CD14-positive monocyte (primary cell): Measurements from ENCODE around the gene ALDH1A3. TPM values are rescaled to one million over a fixed set of nuclear protein-coding genes. Genes with fewer than 3 reads are reported as not detected.
A peak's percentile ranks its signal among the peaks of the same experiment; 100 is the strongest.

ENCODE experiments used
- DNase-seq, 3 donors: peaks; one replicate each; pipeline ENCODE4 v3.0.0-alpha.2; 2011 to 2022
- H2AFZ ChIP-seq: 2 replicates; pipeline ENCODE4 v1.6.0; 2012; ENCODE audit warnings: mild to moderate bottlenecking, low read depth, low read length, inconsistent platforms; ENCODE audit not compliant: insufficient read depth, poor library complexity, severe bottlenecking
- H3K27ac ChIP-seq, 2 donors: 1 replicate in 1 of 2; 2 replicates in 1 of 2; pipeline ENCODE4 v1.5.1; 2012 to 2013; ENCODE audit warnings: low read length in 2 of 2, control low read depth in 1 of 2, inconsistent platforms in 1 of 2, low read depth in 1 of 2, mild to moderate bottlenecking in 1 of 2
- H3K27me3 ChIP-seq, 2 donors: one replicate each; pipeline versions ENCODE4 v1.6.0 to v1.6.1; 2011 to 2013; ENCODE audit warnings: low read length in 2 of 2; ENCODE audit not compliant: control insufficient read depth in 2 of 2, insufficient read depth in 2 of 2
- H3K36me3 ChIP-seq, 2 donors: replicated peaks in 1 of 2; 1 replicate in 1 of 2; 2 replicates in 1 of 2; pipeline versions ENCODE4 v1.5.1 to v1.6.1; 2012 to 2013; ENCODE audit warnings: low read length in 2 of 2, control low read depth in 1 of 2, inconsistent platforms in 1 of 2, mild to moderate bottlenecking in 1 of 2; ENCODE audit not compliant: insufficient read depth in 2 of 2, control insufficient read depth in 1 of 2
- H3K4me1 ChIP-seq, 2 donors: 1 replicate in 1 of 2; 2 replicates in 1 of 2; pipeline versions ENCODE4 v1.5.1 to v1.6.1; 2012 to 2013; ENCODE audit warnings: low read length in 2 of 2, control low read depth in 1 of 2, inconsistent platforms in 1 of 2, mild to moderate bottlenecking in 1 of 2, moderate library complexity in 1 of 2; ENCODE audit not compliant: insufficient read depth in 2 of 2, control insufficient read depth in 1 of 2
- H3K4me2 ChIP-seq: replicated peaks from 2 replicates; pipeline ENCODE3; 2012; ENCODE audit warnings: low read length, moderate library complexity, mild to moderate bottlenecking; ENCODE audit not compliant: poor library complexity, severe bottlenecking; ENCODE audit errors: extremely low read depth
- H3K4me3 ChIP-seq, 3 experiments: fragments of 200-600 bp in 1 of 3; sonication (generic) in 1 of 3; replicated peaks in 1 of 3; 1 replicate in 2 of 3; 2 replicates in 1 of 3; pipeline ENCODE4 v1.5.1; 2011 to 2013; ENCODE audit warnings: low read length in 3 of 3, mild to moderate bottlenecking in 3 of 3, control low read depth in 2 of 3, low read depth in 2 of 3, inconsistent platforms in 1 of 3, moderate library complexity in 1 of 3
- H3K79me2 ChIP-seq: 2 replicates; pipeline ENCODE4 v1.6.0; 2012; ENCODE audit warnings: mild to moderate bottlenecking, control low read depth, inconsistent platforms, low read length, moderate library complexity; ENCODE audit not compliant: insufficient read depth
- H3K9ac ChIP-seq: 2 replicates; pipeline ENCODE4 v1.6.0; 2017; ENCODE audit warnings: low read length, mild to moderate bottlenecking; ENCODE audit not compliant: insufficient read depth, poor library complexity, severe bottlenecking
- H3K9me3 ChIP-seq, 2 donors: replicated peaks in 1 of 2; 1 replicate in 1 of 2; 2 replicates in 1 of 2; pipeline versions ENCODE4 v1.5.1 to v1.6.1; 2012 to 2013; ENCODE audit warnings: low read length in 2 of 2, control low read depth in 1 of 2; ENCODE audit not compliant: control insufficient read depth in 1 of 2, insufficient read depth in 1 of 2
- H4K20me1 ChIP-seq: 2 replicates; pipeline ENCODE4 v1.6.0; 2012; ENCODE audit warnings: mild to moderate bottlenecking, low read length, control low read depth, moderate library complexity; ENCODE audit not compliant: insufficient read depth
- H3K27ac Mint-ChIP-seq, 7 donors: one replicate each; pipeline ENCODE4 v1.8.0; 2020; ENCODE audit warnings: mild to moderate bottlenecking in 7 of 7, mixed read lengths in 7 of 7, moderate library complexity in 6 of 7, inconsistent platforms in 2 of 7
- H3K27me3 Mint-ChIP-seq, 3 donors: one replicate each; pipeline ENCODE4 v1.8.0; 2021 to 2022; ENCODE audit warnings: low read depth in 3 of 3, mild to moderate bottlenecking in 3 of 3, mixed read lengths in 3 of 3, moderate library complexity in 3 of 3, inconsistent platforms in 1 of 3
- H3K36me3 Mint-ChIP-seq, 2 donors: one replicate each; pipeline ENCODE4 v1.8.0; 2020; ENCODE audit warnings: mixed read lengths in 2 of 2, inconsistent platforms in 1 of 2, mild to moderate bottlenecking in 1 of 2
- H3K4me1 Mint-ChIP-seq: one replicate; pipeline ENCODE4 v1.8.0; 2020; ENCODE audit warnings: mild to moderate bottlenecking, mixed read lengths
- H3K4me3 Mint-ChIP-seq, 2 donors: one replicate each; pipeline ENCODE4 v1.8.0; 2020; ENCODE audit warnings: mild to moderate bottlenecking in 2 of 2, mixed read lengths in 2 of 2, moderate library complexity in 1 of 2
- H3K9me3 Mint-ChIP-seq, 7 donors: one replicate each; pipeline ENCODE4 v1.8.0; 2020 to 2022; ENCODE audit warnings: mixed read lengths in 7 of 7, mild to moderate bottlenecking in 6 of 7, moderate library complexity in 6 of 7, inconsistent platforms in 2 of 7
- CTCF ChIP-seq: fragments of 200-600 bp; IDR thresholded peaks from one replicate; pipeline ENCODE4 v1.8.0; 2022; ENCODE audit warnings: antibody characterized with exemption, mild to moderate bottlenecking
- WGBS: methylation state at CpG from one replicate; pipeline ENCODE4 v1.1.5; 2013; ENCODE audit warnings: missing lambda C conversion rate; ENCODE audit not compliant: insufficient coverage; 5-methylcytosine and 5-hydroxymethylcytosine counted together
- intact Hi-C, 2 donors: fragments of 100-400 bp; cut with micrococcal nuclease; formaldehyde crosslinking; loops; one replicate each; pipeline versions ENCODE4 v1.15.0 to v1.15.1; 2023
- polyA plus RNA-seq, 3 donors: library from polyadenylated mRNA; depleted of rRNA in 1 of 3; unstranded in 2 of 3; stranded (reverse) in 1 of 3; fragments of 300-500 nt in 2 of 3; fragments of >200 nt in 1 of 3; fragmentation: Illumina TruSeq in 2 of 3; gene quantifications; 1 replicate in 2 of 3; 2 replicates in 1 of 3; pipeline ENCODE4 v1.2.3, GENCODE V29; 2012 to 2021

Gene ALDH1A3
- polyA plus RNA-seq, 3 donors, result not detected

GRCh38 chr15:100923902-100924301, 44.3 kb downstream of the ALDH1A3 start:
- Histone ChIP-seq H3K27me3 (no peaks in the 10 kb centered on the region), H3K27ac (peak overlapping the region in 1 of 2 donors; percentile 27), H3K79me2 (peaks cover 69% of the 10 kb centered on the region), H3K9me3 (no peaks in the 10 kb centered on the region), H3K4me2 (no peak overlapping the region), H2AFZ (no peak overlapping the region), H3K9ac (no peak overlapping the region), H3K4me1 (peaks cover 36 to 38% of the 10 kb centered on the region in 2 donors), H3K36me3 (peaks cover 43 to 54% of the 10 kb centered on the region in 2 donors), H3K4me3 (no peak overlapping the region), H4K20me1 (peaks cover 46% of the 10 kb centered on the region)
- Mint-ChIP-seq H3K9me3 (no peaks in the 10 kb centered on the region), H3K27me3 (peaks cover 0 to 4% (median 1%) of the 10 kb centered on the region in 3 donors), H3K27ac (peak overlapping the region in 1 of 7 donors; percentile 54), H3K4me1 (peaks cover 45% of the 10 kb centered on the region), H3K4me3 (no peak overlapping the region), H3K36me3 (peaks cover 55 to 61% of the 10 kb centered on the region in 2 donors)
- DNase-seq, result no peak
- no peak for TF ChIP-seq CTCF
- intact Hi-C loops, result loop anchor here in 1 of 2 donors (5.0 to 10.0 kb wide), 2 partner anchors 33 to 331 kb away; partner anchors contain the start of gene CHSY1
- whole genome bisulfite sequencing, result 97% methylated on average over 5 of the region's 5 CpGs

DNA sequence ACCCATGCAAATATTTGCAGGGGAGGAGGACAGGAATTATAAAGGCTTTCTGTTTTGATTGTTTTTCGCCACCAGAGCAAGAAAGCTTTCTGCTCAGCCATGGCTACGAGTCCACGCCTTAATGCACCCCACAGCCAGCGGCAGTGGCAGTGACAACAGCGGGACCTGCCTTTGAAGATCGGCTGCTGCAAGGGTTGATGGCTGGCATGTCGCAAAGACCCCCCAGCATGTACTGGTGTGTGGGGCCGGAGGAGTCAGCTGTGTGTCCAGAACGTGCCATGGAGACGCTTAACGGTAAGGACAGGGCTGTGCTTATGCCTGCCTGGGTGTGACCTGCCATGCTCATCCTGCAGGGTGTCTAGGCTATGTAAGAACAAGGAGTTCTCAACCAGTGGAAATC, 44.8 kb downstream of the ALDH1A3 start:
- Mint-ChIP-seq H3K9me3 (no peaks in the 10 kb centered on the region), H3K36me3 (peaks cover 60 to 67% of the 10 kb centered on the region in 2 donors), H3K4me1 (peaks cover 45% of the 10 kb centered on the region), H3K27ac (peak overlapping the region in 1 of 7 donors; percentile 54), H3K27me3 (peaks cover 0 to 4% (median 1%) of the 10 kb centered on the region in 3 donors), H3K4me3 (no peak overlapping the region)
- peaks cover 73% of the 10 kb centered on the region for H3K79me2 ChIP-seq
- no peak overlapping the region for H3K4me2 ChIP-seq
- no peaks in the 10 kb centered on the region for H3K9me3 ChIP-seq
- 99% methylated on average over 11 of the region's 11 CpGs for WGBS
- TF ChIP-seq CTCF, result no peak
- intact Hi-C loops, result loop anchor here in 1 of 2 donors (5.0 to 10.0 kb wide), 2 partner anchors 33 to 330 kb away; partner anchors contain the start of gene CHSY1
- peaks cover 48 to 60% of the 10 kb centered on the region in 2 donors for H3K36me3 ChIP-seq
- no peak overlapping the region for H3K27ac ChIP-seq
- H4K20me1 ChIP-seq, result peaks cover 46% of the 10 kb centered on the region
- no peak overlapping the region for H3K9ac ChIP-seq
- DNase-seq, result no peak
- H3K27me3 ChIP-seq, result no peaks in the 10 kb centered on the region
- H2AFZ ChIP-seq, result no peak overlapping the region
- H3K4me1 ChIP-seq, result peaks cover 36 to 37% of the 10 kb centered on the region in 2 donors
- no peak overlapping the region for H3K4me3 ChIP-seq
